Panc1 (cell line): ENCODE measurements around the gene CFAP410. TPM values are rescaled to one million over a fixed set of nuclear protein-coding genes. Genes with fewer than 3 reads are reported as not detected.

Source experiments
- ATAC-seq: fragments of 200-7000 bp; cut with Tn5 transposase; 2 replicates; pipeline ENCODE4 v1.9.1; 2020; ENCODE audit warnings: mild to moderate bottlenecking, moderate library complexity
- BruUV-seq: library from RNA; stranded (reverse); fragments of 400-500 nt; replicated peaks from 2 replicates; lab custom pipeline; 2021; lab: Mats Ljungman, UMichigan
- CTCF ChIA-PET: fragments of 300-600 bp; sonication (Branson Sonifier 250); formaldehyde crosslinking; loops from one replicate; lab custom pipeline; 2022; ENCODE audit warnings: antibody characterized with exemption; lab: Charles Lee
- POLR2A ChIA-PET: fragments of 300-600 bp; sonication (Branson Sonifier 250); formaldehyde crosslinking; loops from one replicate; lab custom pipeline; 2022; ENCODE audit warnings: antibody characterized with exemption; lab: Charles Lee
- DNase-seq: peaks from one replicate; pipeline ENCODE4 v3.0.0-alpha.2; 2010; ENCODE audit warnings: low read depth, low spot score
- H3K27ac ChIP-seq: 2 replicates; pipeline ENCODE4 v1.5.1; 2011; ENCODE audit warnings: mild to moderate bottlenecking, low read length, inconsistent platforms
- H3K27me3 ChIP-seq: fragments of 200-500 bp; sonication (Bioruptor generic); 2 replicates; pipeline ENCODE4 v1.6.0; 2014; ENCODE audit warnings: low read length, inconsistent platforms; ENCODE audit not compliant: control insufficient read depth, insufficient read depth
- H3K36me3 ChIP-seq: fragments of 200-500 bp; sonication (Bioruptor generic); 2 replicates; pipeline ENCODE4 v1.5.1; 2014; ENCODE audit warnings: inconsistent platforms, mild to moderate bottlenecking, low read length, moderate library complexity; ENCODE audit not compliant: control insufficient read depth, insufficient read depth
- H3K4me1 ChIP-seq: 2 replicates; pipeline ENCODE4 v1.5.1; 2011; ENCODE audit warnings: inconsistent platforms, mild to moderate bottlenecking, low read length, moderate library complexity; ENCODE audit not compliant: control insufficient read depth, insufficient read depth
- H3K4me3 ChIP-seq, 2 experiments: 2 replicates each; pipeline ENCODE4 v1.5.1; 2011 to 2012; ENCODE audit warnings: low read depth in 2 of 2, low read length in 2 of 2, mild to moderate bottlenecking in 2 of 2, inconsistent platforms in 1 of 2, moderate library complexity in 1 of 2
- H3K9me3 ChIP-seq: fragments of 200-500 bp; sonication (Bioruptor generic); 2 replicates; pipeline ENCODE4 v1.5.1; 2014; ENCODE audit warnings: low read depth, mild to moderate bottlenecking, inconsistent platforms, low read length, moderate library complexity; ENCODE audit not compliant: control insufficient read depth, insufficient read depth
- POLR2AphosphoS5 ChIP-seq: IDR thresholded peaks from 2 replicates; pipeline ENCODE4 v1.6.1; 2012; ENCODE audit warnings: mild to moderate bottlenecking, low read depth, low read length, moderate library complexity
- SIN3A ChIP-seq: IDR thresholded peaks from 2 replicates; pipeline ENCODE4 v1.6.1; 2012; ENCODE audit warnings: low read depth, mild to moderate bottlenecking, low read length, moderate library complexity, borderline replicate concordance; ENCODE audit not compliant: insufficient read depth
- TCF7L2 ChIP-seq: IDR thresholded peaks from 2 replicates; pipeline ENCODE4 v1.6.1; 2011; ENCODE audit warnings: mild to moderate bottlenecking, low read depth, low read length, inconsistent platforms
- in situ Hi-C: cut with HindIII; loops from 2 replicates; pipeline ENCODE4 v1.10.0; 2016; ENCODE audit warnings: low sequenced_read_pairs, low pct_unique_long_range_greater_than_20kb
- intact Hi-C: fragments of 100-400 bp; cut with micrococcal nuclease; formaldehyde crosslinking; loops from one replicate; pipeline ENCODE4 v1.10.0; 2022; ENCODE audit not compliant: unreplicated experiment
- total RNA-seq: library from RNA; stranded (reverse); gene quantifications from one replicate; pipeline ENCODE4 v1.2.1, GENCODE V29; 2021; ENCODE audit not compliant: unreplicated experiment
- TF ChIP-seq, protein P1 (sequence below), 2 experiments: IDR thresholded peaks; 2 replicates each; pipeline ENCODE4 v1.6.1; 2011 to 2012; ENCODE audit warnings: low read depth in 2 of 2, control low read depth in 1 of 2, low read length in 1 of 2, mild to moderate bottlenecking in 1 of 2, moderate library complexity in 1 of 2; ENCODE audit not compliant: insufficient read depth in 1 of 2
- TF ChIP-seq, protein P2 (sequence below): fragments of 450-650 bp; IDR thresholded peaks from 2 replicates; pipeline ENCODE4 v1.5.1; 2017; ENCODE audit warnings: mild to moderate bottlenecking

CFAP410 gene
- total RNA-seq, 1 experiment from 2014 or later, result 11.8 TPM

DNA sequence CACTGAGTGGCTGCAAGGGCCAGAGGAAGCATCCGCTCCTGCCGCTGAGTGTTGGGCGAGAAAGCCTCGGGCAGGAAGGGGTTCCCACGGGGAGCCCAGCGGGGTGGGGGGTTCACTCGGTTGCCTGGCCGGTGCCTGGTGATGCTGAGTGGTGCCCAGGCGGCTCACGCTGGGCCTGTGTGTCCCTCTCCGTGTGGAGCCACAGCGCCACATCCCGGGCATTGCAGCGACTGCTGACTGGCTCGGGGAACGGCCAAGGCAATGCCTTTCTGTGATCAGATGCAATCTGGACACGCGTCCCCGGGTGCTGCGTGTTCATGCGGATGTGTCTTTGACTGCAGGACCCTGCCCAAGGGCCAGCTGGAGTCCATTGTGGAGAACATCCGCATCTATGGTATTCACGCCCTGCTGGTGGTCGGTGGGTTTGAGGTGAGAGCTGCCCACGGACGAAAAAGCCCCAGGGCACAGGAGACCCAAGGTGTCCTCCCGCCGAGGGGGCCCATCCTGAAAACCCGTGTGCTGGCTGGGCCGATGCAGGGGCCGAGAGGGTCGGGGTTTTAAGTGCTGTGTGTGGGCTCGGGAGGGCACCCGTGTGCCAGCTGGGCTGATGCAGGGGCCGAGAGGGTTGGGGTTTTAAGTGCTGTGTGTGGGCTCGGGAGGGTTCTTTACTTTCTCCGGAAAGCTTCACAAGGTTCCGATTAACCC, 16.4 kb downstream of the CFAP410 start:
- DNase-seq (no peak), ATAC-seq (no peak)
- H3K4me1 ChIP-seq, result no peaks in the 10 kb centered on the region
- ChIA-PET POLR2A (no interaction called here), CTCF (interaction anchor here (0.6 kb wide), 1 partner anchor 495 kb away, joined by 4 read pairs; no protein-coding TSS in a partner anchor)
- no peaks in the 10 kb centered on the region for H3K27me3 ChIP-seq
- no peak overlapping the region for H3K4me3 ChIP-seq
- TF ChIP-seq TCF7L2 (no peak), POLR2AphosphoS5 (no peak), SIN3A (no peak)
- TF ChIP-seq, protein P1, sequence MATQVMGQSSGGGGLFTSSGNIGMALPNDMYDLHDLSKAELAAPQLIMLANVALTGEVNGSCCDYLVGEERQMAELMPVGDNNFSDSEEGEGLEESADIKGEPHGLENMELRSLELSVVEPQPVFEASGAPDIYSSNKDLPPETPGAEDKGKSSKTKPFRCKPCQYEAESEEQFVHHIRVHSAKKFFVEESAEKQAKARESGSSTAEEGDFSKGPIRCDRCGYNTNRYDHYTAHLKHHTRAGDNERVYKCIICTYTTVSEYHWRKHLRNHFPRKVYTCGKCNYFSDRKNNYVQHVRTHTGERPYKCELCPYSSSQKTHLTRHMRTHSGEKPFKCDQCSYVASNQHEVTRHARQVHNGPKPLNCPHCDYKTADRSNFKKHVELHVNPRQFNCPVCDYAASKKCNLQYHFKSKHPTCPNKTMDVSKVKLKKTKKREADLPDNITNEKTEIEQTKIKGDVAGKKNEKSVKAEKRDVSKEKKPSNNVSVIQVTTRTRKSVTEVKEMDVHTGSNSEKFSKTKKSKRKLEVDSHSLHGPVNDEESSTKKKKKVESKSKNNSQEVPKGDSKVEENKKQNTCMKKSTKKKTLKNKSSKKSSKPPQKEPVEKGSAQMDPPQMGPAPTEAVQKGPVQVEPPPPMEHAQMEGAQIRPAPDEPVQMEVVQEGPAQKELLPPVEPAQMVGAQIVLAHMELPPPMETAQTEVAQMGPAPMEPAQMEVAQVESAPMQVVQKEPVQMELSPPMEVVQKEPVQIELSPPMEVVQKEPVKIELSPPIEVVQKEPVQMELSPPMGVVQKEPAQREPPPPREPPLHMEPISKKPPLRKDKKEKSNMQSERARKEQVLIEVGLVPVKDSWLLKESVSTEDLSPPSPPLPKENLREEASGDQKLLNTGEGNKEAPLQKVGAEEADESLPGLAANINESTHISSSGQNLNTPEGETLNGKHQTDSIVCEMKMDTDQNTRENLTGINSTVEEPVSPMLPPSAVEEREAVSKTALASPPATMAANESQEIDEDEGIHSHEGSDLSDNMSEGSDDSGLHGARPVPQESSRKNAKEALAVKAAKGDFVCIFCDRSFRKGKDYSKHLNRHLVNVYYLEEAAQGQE (IDR thresholded peaks at IDR 0.05; ENCODE audit: insufficient read depth in 1 of 2, low read depth in 2 of 2, low read length in 1 of 2), result no peak
- TF ChIP-seq, protein P2, sequence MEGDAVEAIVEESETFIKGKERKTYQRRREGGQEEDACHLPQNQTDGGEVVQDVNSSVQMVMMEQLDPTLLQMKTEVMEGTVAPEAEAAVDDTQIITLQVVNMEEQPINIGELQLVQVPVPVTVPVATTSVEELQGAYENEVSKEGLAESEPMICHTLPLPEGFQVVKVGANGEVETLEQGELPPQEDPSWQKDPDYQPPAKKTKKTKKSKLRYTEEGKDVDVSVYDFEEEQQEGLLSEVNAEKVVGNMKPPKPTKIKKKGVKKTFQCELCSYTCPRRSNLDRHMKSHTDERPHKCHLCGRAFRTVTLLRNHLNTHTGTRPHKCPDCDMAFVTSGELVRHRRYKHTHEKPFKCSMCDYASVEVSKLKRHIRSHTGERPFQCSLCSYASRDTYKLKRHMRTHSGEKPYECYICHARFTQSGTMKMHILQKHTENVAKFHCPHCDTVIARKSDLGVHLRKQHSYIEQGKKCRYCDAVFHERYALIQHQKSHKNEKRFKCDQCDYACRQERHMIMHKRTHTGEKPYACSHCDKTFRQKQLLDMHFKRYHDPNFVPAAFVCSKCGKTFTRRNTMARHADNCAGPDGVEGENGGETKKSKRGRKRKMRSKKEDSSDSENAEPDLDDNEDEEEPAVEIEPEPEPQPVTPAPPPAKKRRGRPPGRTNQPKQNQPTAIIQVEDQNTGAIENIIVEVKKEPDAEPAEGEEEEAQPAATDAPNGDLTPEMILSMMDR, result no peak
- in situ Hi-C loops, result no loop called here
- no peak overlapping the region for H3K27ac ChIP-seq
- H3K36me3 ChIP-seq, result no peaks in the 10 kb centered on the region
- intact Hi-C loops, result no loop called here
- BruUV-seq, result no TSS peak
- no peaks in the 10 kb centered on the region for H3K9me3 ChIP-seq

DNA sequence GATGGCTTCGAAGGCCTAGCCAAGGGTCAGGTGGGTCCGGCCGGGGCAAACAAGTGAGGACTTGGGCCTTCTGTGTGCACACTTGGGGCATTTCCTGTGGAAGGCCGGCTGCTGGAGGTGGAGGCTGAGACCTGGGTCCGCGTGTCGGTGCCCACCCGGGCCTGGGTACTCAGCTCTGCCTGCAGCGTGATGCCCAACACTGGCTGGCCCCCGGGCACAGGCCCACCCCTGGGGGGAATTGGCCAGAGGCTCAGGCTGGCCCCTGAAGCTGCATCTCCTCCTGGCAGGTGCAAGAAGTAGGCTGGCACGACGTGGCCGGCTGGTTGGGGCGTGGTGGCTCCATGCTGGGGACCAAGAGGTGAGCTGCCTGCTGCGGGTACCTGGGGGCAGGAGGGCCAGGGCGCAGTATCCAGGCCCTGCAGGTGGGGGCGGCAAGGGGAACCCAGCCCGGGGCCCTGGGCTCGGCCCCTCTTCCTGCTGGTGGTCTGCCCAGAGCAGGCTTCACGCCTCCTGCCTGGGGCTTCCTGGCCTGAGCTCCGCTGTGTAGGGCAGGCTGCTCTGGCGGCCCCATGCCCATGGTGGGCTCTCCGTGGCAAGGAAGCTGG, 17.2 kb downstream of the CFAP410 start:
- no peaks in the 10 kb centered on the region for H3K27me3 ChIP-seq
- H3K36me3 ChIP-seq, result no peaks in the 10 kb centered on the region
- no peak overlapping the region for H3K4me3 ChIP-seq
- intact Hi-C loops (no loop called here), in situ Hi-C loops (no loop called here)
- CTCF ChIA-PET, result interaction anchor here (0.6 kb wide), 1 partner anchor 494 kb away, joined by 4 read pairs; no protein-coding TSS in a partner anchor
- POLR2A ChIA-PET, result no interaction called here
- no peaks in the 10 kb centered on the region for H3K4me1 ChIP-seq
- DNase-seq, result no peak
- no peak for ATAC-seq
- BruUV-seq, result no TSS peak
- no peaks in the 10 kb centered on the region for H3K9me3 ChIP-seq
- H3K27ac ChIP-seq, result no peak overlapping the region
- no peak for TF ChIP-seq TCF7L2
- no peak for TF ChIP-seq POLR2AphosphoS5
- TF ChIP-seq, protein P2, result no peak
- TF ChIP-seq SIN3A, result no peak
- TF ChIP-seq, protein P1 (IDR thresholded peaks at IDR 0.05; ENCODE audit: insufficient read depth in 1 of 2, low read depth in 2 of 2, low read length in 1 of 2), result no peak
